GM19324 (cell line): Measurements from ENCODE around the gene TMPRSS2.

Source experiments
- ATAC-seq: cut with Tn5 transposase; IDR thresholded peaks from one replicate; pipeline ENCODE4 v1.9.1; 2021; ENCODE audit warnings: mild to moderate bottlenecking, moderate library complexity; ENCODE audit not compliant: unreplicated experiment, low FRiP score

TMPRSS2 gene

DNA sequence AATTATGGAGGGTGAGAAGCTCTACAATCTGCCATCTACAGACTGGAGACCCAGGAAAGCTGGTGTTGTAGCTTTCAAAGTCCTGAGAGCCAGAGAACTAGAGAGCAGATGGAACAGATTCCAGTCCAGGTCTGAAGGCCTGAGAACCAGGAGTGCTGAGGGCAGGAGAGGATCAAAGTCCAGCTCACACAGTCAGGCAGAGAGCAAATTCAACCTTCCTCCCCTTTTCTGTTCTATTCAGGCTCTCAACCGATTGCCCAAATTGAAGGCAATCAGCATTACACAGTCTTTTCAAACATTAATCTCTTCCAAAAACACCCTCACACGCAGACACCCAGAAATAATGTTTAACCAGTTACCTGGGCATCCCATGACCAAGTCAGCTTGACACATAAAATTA is 2.5 kb upstream of the TMPRSS2 start:
- ATAC-seq, result no peak

GRCh38 chr21:41509733-41510132 is 1.8 kb upstream of the TMPRSS2 start:
- ATAC-seq, result no peak

GRCh38 chr21:41509145-41509496 is 1.2 kb upstream of the TMPRSS2 start:
- ATAC-seq, result no peak

DNA sequence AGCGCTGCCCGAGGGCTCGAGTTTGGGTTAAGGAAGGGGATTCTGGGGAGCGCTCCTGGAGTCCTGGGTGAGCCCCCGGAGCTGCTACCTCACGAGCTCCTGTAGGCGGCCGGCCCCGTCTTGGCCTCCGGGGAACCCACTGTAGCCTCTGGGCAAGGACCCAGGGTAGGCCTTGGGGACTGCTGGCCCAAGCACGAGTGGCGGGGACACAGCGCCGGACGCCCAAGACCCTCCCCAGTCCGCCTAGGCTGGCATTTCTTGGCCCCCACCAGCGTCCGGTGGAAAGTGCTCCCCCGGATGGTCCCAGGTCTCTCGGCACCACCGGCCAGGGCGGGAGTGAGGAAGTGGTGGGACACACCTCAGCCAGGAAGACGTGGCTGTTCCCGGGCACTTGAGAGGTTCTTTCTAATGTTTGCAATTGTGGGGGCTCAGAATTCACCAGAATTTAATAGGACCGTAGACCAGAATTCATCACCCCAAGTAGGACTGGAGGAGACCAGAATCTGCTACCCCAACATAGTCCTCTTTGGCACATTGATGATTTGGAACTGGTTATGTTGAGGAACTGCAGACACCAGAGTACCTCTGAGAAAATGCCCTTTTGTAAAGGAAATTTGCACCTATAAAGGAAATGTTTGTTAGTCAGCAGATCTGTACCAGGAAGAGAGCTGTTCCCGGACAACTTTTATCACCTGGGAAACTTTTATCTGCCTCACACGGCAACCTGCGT is 622 bp upstream of the TMPRSS2 start:
- ATAC-seq, result no peak

DNA sequence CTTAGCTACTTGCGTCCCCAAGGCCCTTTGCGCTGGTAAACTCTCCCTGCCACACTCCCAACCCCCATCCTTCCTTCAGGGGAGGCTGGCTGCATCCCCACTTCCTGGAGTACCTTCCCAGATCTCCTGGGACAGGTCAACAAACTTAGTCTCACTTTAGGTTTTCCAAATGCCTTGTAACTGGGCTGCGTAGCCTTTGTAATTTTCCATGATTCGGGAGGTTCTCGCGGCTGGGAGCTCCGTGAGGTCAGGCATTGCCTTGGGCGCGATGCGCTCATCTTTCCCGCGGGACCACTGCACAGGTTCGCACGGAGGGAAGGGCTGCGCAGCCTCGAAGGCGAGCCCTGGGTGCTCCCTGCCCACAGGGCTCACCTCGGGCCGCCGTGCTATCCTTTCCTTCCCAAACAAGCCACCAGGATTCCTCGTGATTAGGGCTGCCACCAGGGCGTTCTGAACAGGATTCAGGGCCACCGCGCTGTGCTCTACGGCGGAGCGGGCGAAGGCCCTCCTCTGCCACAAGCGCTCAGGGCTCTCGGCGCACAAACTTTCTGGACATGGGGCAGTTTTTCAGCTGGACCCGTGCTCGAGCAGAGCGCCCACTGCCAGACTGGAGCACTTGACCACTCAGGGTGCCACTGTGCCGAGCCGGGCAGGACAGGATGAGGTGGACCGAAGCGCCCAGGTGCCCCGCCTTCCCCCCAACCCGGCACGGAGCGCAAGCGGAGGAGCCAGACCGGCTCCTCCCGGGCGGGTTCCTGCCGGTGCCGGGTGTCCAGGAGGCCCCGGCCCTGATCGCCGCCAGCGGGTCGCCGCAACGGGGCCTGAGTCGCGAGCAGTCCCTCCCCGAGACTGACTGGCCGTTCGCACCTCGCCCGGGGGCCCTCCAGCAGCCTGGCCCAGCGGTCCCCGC is 1.1 kb downstream of the TMPRSS2 start:
- ATAC-seq, result no peak

GRCh38 chr21:41506005-41506594 is 1.9 kb downstream of the TMPRSS2 start:
- ATAC-seq, result no peak

- ATAC-seq, result no peak
These were observed 3.9 kb downstream of the TMPRSS2 start for GRCh38 chr21:41504030-41504429.

DNA sequence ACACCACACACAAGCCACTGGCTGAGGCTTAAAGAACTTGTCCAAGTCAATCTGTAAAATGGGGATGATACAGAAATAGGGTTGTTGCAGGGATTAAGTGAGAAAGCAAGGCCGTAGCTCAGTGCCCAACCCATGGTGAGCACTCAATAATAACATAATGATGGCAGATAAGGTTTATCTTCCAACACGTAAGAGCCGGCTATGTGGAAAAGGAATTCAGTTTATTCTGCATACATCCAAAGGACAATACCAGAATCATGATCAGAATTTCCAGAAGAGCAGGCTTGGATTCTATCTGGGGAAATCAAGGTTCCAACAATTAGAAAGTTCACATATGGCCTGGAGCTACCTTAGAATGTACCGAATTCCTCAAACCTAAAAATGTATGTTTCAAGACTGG is 4.6 kb downstream of the TMPRSS2 start:
- ATAC-seq, result no peak

- ATAC-seq, result no peak
These were observed 6.0 kb downstream of the TMPRSS2 start for GRCh38 chr21:41501919-41502318.

- no peak for ATAC-seq
These were observed 7.0 kb downstream of the TMPRSS2 start for GRCh38 chr21:41500931-41501381.

- ATAC-seq, result no peak
These were observed 7.6 kb downstream of the TMPRSS2 start for GRCh38 chr21:41500363-41500762.

DNA sequence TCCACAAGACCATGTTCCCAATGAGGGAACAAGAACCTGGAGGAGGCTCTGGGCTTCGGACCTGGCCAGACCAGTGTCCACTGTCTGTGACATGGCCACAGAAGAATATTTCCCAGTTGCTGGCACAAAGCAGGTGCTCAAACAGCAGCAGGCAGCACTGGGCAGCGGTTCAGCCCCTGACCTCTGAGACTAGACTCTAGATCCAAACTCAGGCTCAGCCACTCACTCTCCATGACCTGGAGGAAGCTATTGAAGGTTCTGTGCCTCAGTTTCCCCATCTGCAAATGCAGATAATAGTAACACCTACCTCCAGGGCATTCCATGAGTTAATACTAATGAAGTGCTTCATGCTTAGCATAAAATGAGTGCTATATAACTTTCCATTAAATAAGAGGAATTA is 8.0 kb downstream of the TMPRSS2 start:
- no peak for ATAC-seq

DNA sequence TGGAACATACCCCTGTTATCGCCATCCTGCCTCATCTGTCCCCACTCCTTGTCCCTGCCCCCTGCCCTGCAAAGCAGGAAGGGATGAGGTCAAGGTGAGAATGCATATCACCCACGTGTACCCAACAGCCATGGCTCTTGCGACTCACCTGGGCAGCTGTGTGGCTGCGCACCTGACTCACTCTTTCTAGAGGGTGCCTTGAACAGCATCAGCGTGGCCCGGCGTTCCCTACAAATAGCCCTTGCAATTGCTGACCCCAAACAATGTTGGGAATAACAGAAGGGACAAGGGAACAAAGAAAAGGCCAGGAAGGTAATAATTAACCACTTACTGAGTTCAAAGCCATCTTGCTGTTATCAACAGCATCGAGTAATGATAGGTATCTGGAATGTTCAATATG is 10.2 kb downstream of the TMPRSS2 start:
- no peak for ATAC-seq

- no peak for ATAC-seq
These were observed 10.9 kb downstream of the TMPRSS2 start for GRCh38 chr21:41497008-41497407.

DNA sequence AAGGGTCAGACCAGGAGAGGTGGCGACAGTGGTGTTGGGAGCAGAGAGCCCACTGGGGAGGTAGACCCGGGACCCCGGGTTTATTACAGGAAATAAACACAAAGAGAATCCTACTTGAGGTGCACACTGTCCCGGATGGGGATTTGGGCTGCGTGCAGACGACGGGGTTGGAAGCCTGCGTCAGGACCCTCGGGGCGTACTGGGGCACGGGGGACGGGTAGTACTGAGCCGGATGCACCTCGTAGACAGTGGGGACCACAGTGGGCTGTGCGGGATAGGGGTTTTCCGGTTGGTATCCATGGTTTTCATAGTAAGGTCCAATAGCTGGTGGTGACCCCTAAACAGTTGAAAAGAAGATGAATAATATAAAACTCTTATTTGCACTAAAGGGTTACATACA is 13.7 kb downstream of the TMPRSS2 start:
- no peak for ATAC-seq

GRCh38 chr21:41491412-41491811 is 16.5 kb downstream of the TMPRSS2 start:
- no peak for ATAC-seq

DNA sequence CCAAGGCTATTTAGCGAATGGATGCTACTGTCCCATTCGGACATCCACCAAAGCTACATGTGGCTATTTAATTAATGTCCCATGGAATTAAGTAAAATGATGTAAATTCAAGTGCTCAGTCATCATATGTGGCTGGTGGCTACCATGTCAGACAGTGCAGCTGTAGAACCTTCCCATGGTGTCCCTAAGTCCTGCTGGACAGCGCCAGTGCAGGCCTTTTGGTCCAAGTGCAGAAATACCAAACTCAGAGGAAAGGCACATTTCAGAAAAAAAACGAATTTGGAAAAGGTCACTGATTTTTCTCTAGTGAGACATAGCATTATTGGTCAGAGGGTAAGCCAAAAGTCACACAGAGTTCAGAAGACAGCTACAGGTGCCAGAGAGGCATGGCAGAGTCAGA is 17.6 kb downstream of the TMPRSS2 start:
- no peak for ATAC-seq

DNA sequence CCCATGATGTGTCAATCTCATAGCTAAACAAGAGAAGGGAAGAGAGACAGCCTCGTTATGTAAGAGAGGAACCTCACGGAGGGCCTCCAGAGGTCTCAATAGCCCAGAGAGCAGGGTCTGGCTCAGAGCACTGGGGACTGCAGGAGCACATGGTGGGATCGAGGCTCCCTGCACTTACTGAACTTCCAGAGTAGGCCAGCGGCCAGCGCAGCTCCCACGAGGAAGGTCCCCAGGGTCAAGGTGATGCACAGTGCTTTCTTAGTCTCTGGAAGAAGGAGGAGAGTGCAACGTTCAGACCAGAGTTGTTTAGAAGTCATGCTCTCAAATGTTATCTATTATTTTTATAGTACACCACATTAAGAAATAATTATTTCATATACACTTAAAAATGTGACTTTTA is 18.6 kb downstream of the TMPRSS2 start:
- ATAC-seq, result no peak

DNA sequence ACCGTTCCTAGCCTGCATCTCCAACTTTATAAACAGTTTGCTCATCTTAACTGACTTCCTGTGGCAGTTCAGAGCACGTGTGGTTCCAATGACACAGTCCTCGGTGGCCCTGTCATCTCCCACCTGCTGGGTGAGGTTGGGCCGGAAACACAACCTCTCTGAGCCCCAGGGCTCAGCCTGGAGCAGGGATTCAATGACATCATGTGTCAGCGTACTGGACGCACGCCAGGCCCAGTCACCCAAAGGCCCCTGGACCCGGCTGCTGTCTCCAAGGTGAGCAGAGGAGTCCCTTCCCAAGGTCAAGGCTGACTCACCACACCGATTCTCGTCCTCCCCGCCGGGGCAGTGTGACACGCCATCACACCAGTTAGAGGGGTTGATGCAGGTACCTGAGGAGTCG is 19.9 kb downstream of the TMPRSS2 start:
- no peak for ATAC-seq

DNA sequence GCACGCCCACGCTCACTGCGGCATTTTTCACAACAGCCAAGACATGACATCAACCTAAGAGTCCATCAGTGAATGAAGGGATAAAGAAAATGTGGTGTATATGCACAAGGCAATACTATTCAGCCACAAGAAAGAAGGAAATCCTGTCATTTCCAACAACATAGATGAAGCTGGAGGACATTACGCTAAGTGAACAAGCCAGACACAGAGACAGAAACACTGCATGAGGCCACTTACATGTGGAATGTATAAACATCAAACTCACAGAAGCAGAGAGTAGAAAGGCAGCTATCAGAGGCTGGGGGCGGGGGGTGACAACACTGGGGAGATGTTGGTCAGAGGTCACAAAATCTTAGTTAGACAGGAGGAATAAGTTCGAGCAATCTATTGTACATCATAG is 20.9 kb downstream of the TMPRSS2 start:
- no peak for ATAC-seq

DNA sequence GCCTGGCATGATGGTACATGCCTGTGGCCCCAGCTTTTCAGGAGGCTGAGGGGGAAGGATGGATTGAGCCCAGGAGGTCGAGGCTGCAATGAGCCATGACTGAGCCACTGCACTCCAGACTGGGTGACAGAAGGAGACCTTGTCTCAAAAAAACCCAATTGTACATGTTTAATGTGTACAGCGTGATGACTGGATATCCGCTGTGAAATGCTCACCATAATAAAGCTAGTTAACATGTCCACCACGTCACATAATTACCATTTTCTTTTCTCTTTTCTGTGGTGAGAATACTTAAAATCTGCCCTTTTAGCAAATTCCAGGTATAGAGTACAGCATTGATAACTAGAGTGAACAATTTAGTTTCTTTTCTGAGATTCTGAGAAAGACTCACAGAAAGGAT is 24.0 kb downstream of the TMPRSS2 start:
- no peak for ATAC-seq
